Measurements from ENCODE around the gene MTCL1. TPM values are rescaled to one million over a fixed set of nuclear protein-coding genes. Genes with fewer than 3 reads are reported as not detected.

Gene MTCL1
- total RNA-seq, 1 experiment from 2014 or later: 297 TPM

DNA sequence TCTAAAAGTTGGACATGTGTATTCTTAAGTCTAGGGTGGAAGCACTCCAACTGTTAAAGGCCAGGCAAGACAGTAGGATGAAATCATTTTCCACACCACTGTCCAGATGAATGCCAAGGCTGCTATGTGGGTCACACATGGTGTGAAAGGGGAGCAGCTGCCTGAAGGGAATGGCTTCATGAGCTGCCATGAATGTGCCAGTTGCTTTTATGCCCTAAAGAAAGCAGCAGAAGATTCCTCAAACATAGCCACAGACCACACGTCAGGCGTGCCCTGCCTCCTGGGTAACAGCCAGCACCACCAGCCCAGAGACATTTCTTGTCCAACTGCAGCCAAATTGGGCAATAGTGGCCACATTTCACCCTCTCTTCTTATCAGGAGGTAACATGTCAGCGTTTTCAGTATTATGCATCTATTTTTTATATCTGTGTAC is 130.2 kb downstream of the MTCL1 start:
- TF ChIP-seq, protein P1, sequence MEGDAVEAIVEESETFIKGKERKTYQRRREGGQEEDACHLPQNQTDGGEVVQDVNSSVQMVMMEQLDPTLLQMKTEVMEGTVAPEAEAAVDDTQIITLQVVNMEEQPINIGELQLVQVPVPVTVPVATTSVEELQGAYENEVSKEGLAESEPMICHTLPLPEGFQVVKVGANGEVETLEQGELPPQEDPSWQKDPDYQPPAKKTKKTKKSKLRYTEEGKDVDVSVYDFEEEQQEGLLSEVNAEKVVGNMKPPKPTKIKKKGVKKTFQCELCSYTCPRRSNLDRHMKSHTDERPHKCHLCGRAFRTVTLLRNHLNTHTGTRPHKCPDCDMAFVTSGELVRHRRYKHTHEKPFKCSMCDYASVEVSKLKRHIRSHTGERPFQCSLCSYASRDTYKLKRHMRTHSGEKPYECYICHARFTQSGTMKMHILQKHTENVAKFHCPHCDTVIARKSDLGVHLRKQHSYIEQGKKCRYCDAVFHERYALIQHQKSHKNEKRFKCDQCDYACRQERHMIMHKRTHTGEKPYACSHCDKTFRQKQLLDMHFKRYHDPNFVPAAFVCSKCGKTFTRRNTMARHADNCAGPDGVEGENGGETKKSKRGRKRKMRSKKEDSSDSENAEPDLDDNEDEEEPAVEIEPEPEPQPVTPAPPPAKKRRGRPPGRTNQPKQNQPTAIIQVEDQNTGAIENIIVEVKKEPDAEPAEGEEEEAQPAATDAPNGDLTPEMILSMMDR (IDR thresholded peaks at IDR 0.05; ENCODE audit: unreplicated experiment): no peak
- Mint-ChIP-seq H3K4me1 (ENCODE audit: low read depth, unreplicated experiment) (peaks cover 4% of the 10 kb centered on the region), H3K27ac (ENCODE audit: unreplicated experiment) (no peak overlapping the region), H3K27me3 (ENCODE audit: unreplicated experiment) (no peaks in the 10 kb centered on the region), H3K36me3 (ENCODE audit: insufficient read depth, unreplicated experiment) (peaks cover 24% of the 10 kb centered on the region), H3K9me3 (ENCODE audit: low read depth, unreplicated experiment) (peaks cover 2% of the 10 kb centered on the region), H3K4me3 (ENCODE audit: low read depth, unreplicated experiment) (no peak overlapping the region)
- TSS peak; percentile 11 for BruUV-seq (replicated peaks)
- CTCF ChIA-PET: no interaction called here
- intact Hi-C loops (cut with micrococcal nuclease; ENCODE audit: unreplicated experiment): no loop called here
- DNase-seq: no peak

DNA sequence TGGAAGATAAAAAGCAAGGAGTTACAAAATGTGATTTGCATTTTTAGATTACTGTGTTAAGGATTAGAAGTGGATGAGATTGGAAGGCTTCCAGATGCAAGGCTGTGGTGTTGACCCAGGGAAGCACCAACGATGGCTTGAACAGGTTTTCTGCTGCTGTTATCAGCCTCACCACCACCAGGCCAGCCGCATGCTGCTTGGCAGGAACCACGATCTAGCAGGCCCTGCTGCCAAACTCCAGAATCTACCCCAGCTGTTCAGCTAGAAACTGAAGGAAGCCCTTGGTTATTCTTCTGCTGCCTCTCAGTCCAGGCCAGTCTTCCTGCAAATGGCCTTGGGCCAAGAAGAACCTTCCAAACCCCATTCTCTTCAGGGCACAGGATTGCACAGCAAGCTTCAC is 133.9 kb downstream of the MTCL1 start:
- no peak for DNase-seq
- Mint-ChIP-seq H3K27ac (ENCODE audit: unreplicated experiment) (no peak overlapping the region), H3K4me3 (ENCODE audit: low read depth, unreplicated experiment) (no peak overlapping the region), H3K36me3 (ENCODE audit: insufficient read depth, unreplicated experiment) (peaks cover 5% of the 10 kb centered on the region), H3K9me3 (ENCODE audit: low read depth, unreplicated experiment) (peaks cover 2% of the 10 kb centered on the region), H3K27me3 (ENCODE audit: unreplicated experiment) (no peaks in the 10 kb centered on the region), H3K4me1 (ENCODE audit: low read depth, unreplicated experiment) (peaks cover 13% of the 10 kb centered on the region)
- intact Hi-C loops (cut with micrococcal nuclease; ENCODE audit: unreplicated experiment): no loop called here
- TF ChIP-seq, protein P1 (IDR thresholded peaks at IDR 0.05; ENCODE audit: unreplicated experiment): no peak
- no TSS peak for BruUV-seq (replicated peaks)
- CTCF ChIA-PET: no interaction called here

DNA sequence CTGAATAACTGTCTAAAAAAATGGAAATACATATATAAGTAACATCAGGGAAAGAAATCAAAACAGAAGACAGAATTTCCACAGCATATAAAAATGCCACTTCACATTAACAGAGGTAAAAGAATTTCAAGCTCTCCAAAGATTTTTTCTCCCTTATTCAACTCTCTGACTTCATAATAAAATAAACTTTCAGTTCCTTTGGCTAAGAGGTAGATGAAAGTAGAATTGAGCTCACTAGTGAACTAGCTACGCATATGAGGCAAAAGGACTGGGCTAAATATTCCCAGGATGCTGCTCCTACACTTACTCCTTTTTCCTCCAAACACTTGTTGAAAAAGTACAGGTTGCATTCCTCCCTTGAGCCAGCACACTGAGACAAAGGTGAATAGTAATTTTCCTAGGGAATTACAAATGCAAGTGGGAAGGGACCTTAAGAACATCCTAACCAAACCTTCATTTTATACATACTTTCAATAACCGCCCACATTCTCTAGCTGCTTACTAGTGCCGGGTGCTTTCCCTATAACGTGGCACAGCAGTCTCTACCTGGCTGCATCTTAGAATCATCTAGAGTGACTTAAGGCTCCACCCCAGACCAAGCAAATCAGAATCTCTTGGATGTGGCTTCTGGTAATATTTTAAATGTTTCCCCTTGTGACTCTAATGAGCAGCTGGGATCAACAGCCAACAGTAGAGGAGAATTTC is 136.6 kb downstream of the MTCL1 start:
- Mint-ChIP-seq H3K27ac (ENCODE audit: unreplicated experiment) (peak overlapping the region; percentile 71), H3K4me3 (ENCODE audit: low read depth, unreplicated experiment) (no peak overlapping the region), H3K27me3 (ENCODE audit: unreplicated experiment) (no peaks in the 10 kb centered on the region), H3K9me3 (ENCODE audit: low read depth, unreplicated experiment) (no peaks in the 10 kb centered on the region), H3K4me1 (ENCODE audit: low read depth, unreplicated experiment) (peaks cover 16% of the 10 kb centered on the region), H3K36me3 (ENCODE audit: insufficient read depth, unreplicated experiment) (peaks cover 4% of the 10 kb centered on the region)
- intact Hi-C loops (cut with micrococcal nuclease; ENCODE audit: unreplicated experiment): no loop called here
- no TSS peak for BruUV-seq (replicated peaks)
- TF ChIP-seq, protein P1 (IDR thresholded peaks at IDR 0.05; ENCODE audit: unreplicated experiment): no peak
- no peak for DNase-seq
- CTCF ChIA-PET: interaction anchor here (0.6 kb wide), 1 partner anchor 106 kb away, joined by 4 read pairs; no protein-coding TSS in a partner anchor

DNA sequence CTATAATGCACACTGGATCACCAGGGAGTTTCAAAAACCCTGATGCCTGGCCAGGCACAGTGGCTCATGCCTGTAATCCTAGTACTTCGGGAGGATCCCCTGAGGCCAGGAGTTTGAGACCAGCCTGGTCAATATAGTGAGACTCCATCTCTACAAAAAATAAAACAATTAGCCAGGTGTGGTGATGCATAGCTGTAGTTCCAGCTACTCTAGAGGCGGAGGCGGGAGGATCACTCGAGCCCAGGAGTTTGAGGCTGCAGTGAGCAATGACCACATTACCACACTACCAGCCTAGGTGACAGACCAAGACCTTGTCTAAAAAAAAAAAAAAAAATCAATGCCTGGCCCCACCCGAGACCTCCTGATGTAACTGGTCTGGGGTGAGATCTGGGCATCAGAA is 137.2 kb downstream of the MTCL1 start:
- no TSS peak for BruUV-seq (replicated peaks)
- TF ChIP-seq, protein P1 (IDR thresholded peaks at IDR 0.05; ENCODE audit: unreplicated experiment): no peak
- no peaks in the 10 kb centered on the region for H3K27me3 Mint-ChIP-seq (ENCODE audit: unreplicated experiment)
- CTCF ChIA-PET: interaction anchor here (0.6 kb wide), 1 partner anchor 105 kb away, joined by 4 read pairs; no protein-coding TSS in a partner anchor
- H3K27ac Mint-ChIP-seq (ENCODE audit: unreplicated experiment): no peak overlapping the region
- no peak for DNase-seq
- intact Hi-C loops (cut with micrococcal nuclease; ENCODE audit: unreplicated experiment): no loop called here
- no peaks in the 10 kb centered on the region for H3K9me3 Mint-ChIP-seq (ENCODE audit: low read depth, unreplicated experiment)
- H3K4me1 Mint-ChIP-seq (ENCODE audit: low read depth, unreplicated experiment): peaks cover 21% of the 10 kb centered on the region
- no peaks in the 10 kb centered on the region for H3K36me3 Mint-ChIP-seq (ENCODE audit: insufficient read depth, unreplicated experiment)
- H3K4me3 Mint-ChIP-seq (ENCODE audit: low read depth, unreplicated experiment): no peak overlapping the region

Data from Calu3 (cell line).